Measurements from ENCODE around the gene MRPS34. TPM values are rescaled to one million over a fixed set of nuclear protein-coding genes. Genes with fewer than 3 reads are reported as not detected.

The MRPS34 gene
- total and polyA plus RNA-seq, 9 of the 15 experiments (the other 6 are each of a cell fraction or from before 2014, with no cell fraction given): 5.2 to 334 (median 92.8) TPM

- no peak for TF ChIP-seq NFE2 (IDR thresholded peaks at IDR 0.05; ENCODE audit: low read depth)
- no peak for TF ChIP-seq CCNT2 (IDR thresholded peaks at IDR 0.05; ENCODE audit: borderline replicate concordance, extremely low read depth, insufficient read length, low read depth, low read length)
- no peak for TF ChIP-seq ATF1 (CRISPR knock-in tag; IDR thresholded peaks at IDR 0.05)
- TF ChIP-seq ATF1 (tag; IDR thresholded peaks at IDR 0.05): no peak
- TF ChIP-seq MITF (IDR thresholded peaks at IDR 0.05): no peak
- no peak for TF ChIP-seq RBM25 (IDR thresholded peaks at IDR 0.05; ENCODE audit: low read depth, low read length, severe bottlenecking)
These were observed 49.1 kb upstream of the MRPS34 start (continued) for GRCh38 chr16:1821861-1822611.

GRCh38 chr16:1820946-1821290 is 48.0 kb upstream of the MRPS34 start:
- ChIA-PET POLR2A (interaction anchor here (0.6 to 1.1 kb wide), 4 partner anchors 8 to 334 kb away, joined by 3 to 7 read pairs (median 4); partner anchors contain the start of genes RPS2 and TRAF7), CTCF (ENCODE audit: low intra/inter-chr PET ratio) (no interaction called here)
- H4K20me1 ChIP-seq (replicated peaks; ENCODE audit: control insufficient read depth, insufficient read depth, low read length): no peaks in the 10 kb centered on the region
- no peak for DNase-seq (ENCODE audit: extremely low read depth in 1 of 4, low spot score in 3 of 4)
- no peak overlapping the region for H3K4me2 ChIP-seq (ENCODE audit: insufficient read depth, low read length)
- no peak overlapping the region for H3K4me3 ChIP-seq
- H3K9me1 ChIP-seq (ENCODE audit: control insufficient read depth, insufficient read depth, low read length): no peaks in the 10 kb centered on the region
- H3K9ac ChIP-seq (ENCODE audit: insufficient read depth in 1 of 2, low read depth in 2 of 2, low read length in 2 of 2): peak overlapping the region in 1 of 2 experiments; percentile 14; a peak in 1 of 4 replicates
- TF ChIP-seq POLR2G (IDR thresholded peaks at IDR 0.05; ENCODE audit: low read depth, low read length) (peak; percentile 45; the same call in 1 of the 2 replicates), ILK (tag; IDR thresholded peaks at IDR 0.05; ENCODE audit: borderline replicate concordance, low read depth) (no peak)
- no peak overlapping the region for H3K27ac ChIP-seq (ENCODE audit: extremely low read depth, low read depth, low read length)
- no peaks in the 10 kb centered on the region for H3K27me3 ChIP-seq (ENCODE audit: control insufficient read depth in 2 of 2, insufficient read depth in 2 of 2, low read length in 2 of 2)
- in situ Hi-C loops (cut with MboI): no loop called here
- H3K36me3 ChIP-seq (ENCODE audit: control insufficient read depth, insufficient read depth, low read length): peaks cover 3% of the 10 kb centered on the region; the same call in 1 of the 3 replicates
- intact Hi-C loops (cut with micrococcal nuclease): no loop called here
- peaks cover 3 to 57% of the 10 kb centered on the region in 2 experiments; a peak in 3 of 5 replicates for H3K4me1 ChIP-seq (replicated peaks in 1 of 2; ENCODE audit: control insufficient read depth in 2 of 2, insufficient read depth in 2 of 2, low read length in 2 of 2)
- no peaks in the 10 kb centered on the region for H3K9me3 ChIP-seq (replicated peaks; ENCODE audit: control insufficient read depth, insufficient read depth, low read depth, low read length)
- ATAC-seq: no peak
- BruUV-seq (replicated peaks): no TSS peak
- peaks cover 3% of the 10 kb centered on the region; the same call in 1 of the 3 replicates for H3K79me2 ChIP-seq (ENCODE audit: control insufficient read depth, insufficient read depth, low read length)
- no peak for FAIRE-seq
- no peak overlapping the region for H2AFZ ChIP-seq (ENCODE audit: low read depth, low read length)
- 76% methylated on average over 11 of the region's 12 CpGs for WGBS (ENCODE audit: insufficient coverage, low coverage, missing lambda C conversion rate)
